Measurements from ENCODE around the gene SEPTIN12. TPM values are rescaled to one million over a fixed set of nuclear protein-coding genes. Genes with fewer than 3 reads are reported as not detected.

SEPTIN12 gene
- polyA plus RNA-seq, 3 donors = 0.32 to 6.1 TPM; not detected in 1

- DNase-seq (ENCODE audit: extremely low read depth in 1 of 11, low read depth in 9 of 11, low spot score in 4 of 11) = no peak
These were observed 22.4 kb downstream of the SEPTIN12 start for GRCh38 chr16:4765511-4766474.

DNA sequence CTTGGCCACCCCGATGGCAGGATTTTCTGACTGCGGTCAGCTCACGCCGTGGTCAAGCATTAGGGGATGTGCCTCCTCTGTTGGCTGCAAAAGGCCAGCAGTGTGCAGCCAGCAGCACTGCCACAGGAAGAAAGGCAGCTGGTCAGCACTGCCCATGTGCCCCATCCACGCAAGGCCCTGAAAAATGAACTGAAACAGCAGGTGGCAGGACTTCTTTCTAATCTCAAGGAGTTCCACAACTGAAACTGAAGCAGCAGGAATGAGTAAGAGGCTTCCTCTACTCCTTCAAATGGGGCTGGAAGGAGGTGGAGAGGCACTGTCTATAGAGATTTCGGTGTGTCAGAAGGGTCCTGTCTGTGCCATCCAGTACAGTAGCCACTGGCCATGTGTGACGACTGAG, 24.4 kb downstream of the SEPTIN12 start:
- no peak for DNase-seq (ENCODE audit: extremely low read depth in 1 of 11, low read depth in 9 of 11, low spot score in 4 of 11)

DNA sequence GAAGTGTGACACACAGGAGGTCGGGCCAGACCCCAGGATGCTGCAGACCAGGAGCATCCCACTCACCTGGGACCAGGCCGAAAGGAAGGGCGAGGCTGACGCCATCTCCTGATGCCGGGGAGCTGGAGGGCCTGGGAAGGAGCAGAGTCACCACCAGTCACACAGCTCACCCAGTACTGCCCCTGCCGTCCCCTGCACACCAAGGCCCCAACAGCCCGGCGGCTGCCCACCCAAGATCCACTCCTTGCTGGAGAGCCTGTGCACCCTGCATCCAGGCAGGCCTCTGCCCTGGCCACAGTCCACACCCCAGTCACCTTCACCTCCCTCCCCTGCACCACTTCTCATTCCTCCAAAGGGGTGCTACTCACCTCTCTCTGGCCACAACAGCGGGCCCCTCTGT, 25.9 kb downstream of the SEPTIN12 start:
- DNase-seq (ENCODE audit: extremely low read depth in 1 of 11, low read depth in 9 of 11, low spot score in 4 of 11) = no peak

GRCh38 chr16:4760221-4760910, 27.8 kb downstream of the SEPTIN12 start:
- DNase-seq (ENCODE audit: extremely low read depth in 1 of 11, low read depth in 9 of 11, low spot score in 4 of 11) = no peak

DNA sequence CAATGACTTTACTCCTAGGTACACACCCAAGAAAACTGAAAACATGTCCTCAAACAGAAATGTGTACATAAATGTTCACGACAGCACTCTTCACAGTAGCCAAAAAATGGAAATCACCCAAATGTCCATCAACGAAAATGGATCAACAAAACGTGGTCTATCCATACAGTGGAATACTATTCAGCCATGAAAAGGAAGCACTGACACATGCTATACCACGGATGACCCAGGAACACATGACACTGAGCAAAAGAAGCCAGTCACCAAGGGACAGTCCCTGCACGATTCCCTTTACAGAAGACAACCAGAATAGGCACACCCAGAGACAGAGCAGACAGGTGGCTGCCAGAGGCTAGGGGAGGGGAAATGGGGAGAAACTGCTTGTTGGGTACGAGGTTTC, 32.5 kb downstream of the SEPTIN12 start:
- no peak for DNase-seq (ENCODE audit: extremely low read depth in 1 of 11, low read depth in 9 of 11, low spot score in 4 of 11)

- no peak for DNase-seq (ENCODE audit: extremely low read depth in 1 of 11, low read depth in 9 of 11, low spot score in 4 of 11)
These were observed 33.3 kb downstream of the SEPTIN12 start for GRCh38 chr16:4754865-4755264.

GRCh38 chr16:4753227-4753626, 34.9 kb downstream of the SEPTIN12 start:
- DNase-seq (ENCODE audit: extremely low read depth in 1 of 11, low read depth in 9 of 11, low spot score in 4 of 11) = no peak

GRCh38 chr16:4752351-4753100, 35.6 kb downstream of the SEPTIN12 start:
- no peak for DNase-seq (ENCODE audit: extremely low read depth in 1 of 11, low read depth in 9 of 11, low spot score in 4 of 11)

DNA sequence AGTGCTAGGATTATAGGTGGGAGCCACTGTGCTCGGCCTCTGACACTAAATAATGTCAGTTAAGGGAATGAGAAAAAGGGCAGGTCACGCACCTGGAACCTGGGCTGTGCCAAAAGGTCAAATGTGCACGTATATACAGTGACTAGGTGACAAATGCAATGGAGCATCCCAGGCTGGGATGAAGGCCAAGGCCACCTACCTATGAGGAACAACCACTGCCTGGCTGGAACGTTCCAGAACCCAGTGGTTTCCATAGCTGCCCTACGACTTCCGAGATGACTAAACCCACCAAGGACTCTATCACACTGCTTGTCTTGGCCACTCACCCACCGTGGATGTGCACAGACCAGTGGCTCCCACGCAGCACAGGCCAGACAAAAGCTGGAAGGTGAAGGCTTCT, 37.2 kb downstream of the SEPTIN12 start:
- no peak for DNase-seq (ENCODE audit: extremely low read depth in 1 of 11, low read depth in 9 of 11, low spot score in 4 of 11)

GRCh38 chr16:4749700-4750257, 38.4 kb downstream of the SEPTIN12 start:
- no peak for DNase-seq (ENCODE audit: extremely low read depth in 1 of 11, low read depth in 9 of 11, low spot score in 4 of 11)

GRCh38 chr16:4748682-4749411, 39.3 kb downstream of the SEPTIN12 start:
- DNase-seq (ENCODE audit: extremely low read depth in 1 of 11, low read depth in 9 of 11, low spot score in 4 of 11) = no peak

GRCh38 chr16:4747906-4748681, 40.1 kb downstream of the SEPTIN12 start:
- DNase-seq (ENCODE audit: extremely low read depth in 1 of 11, low read depth in 9 of 11, low spot score in 4 of 11) = no peak

DNA sequence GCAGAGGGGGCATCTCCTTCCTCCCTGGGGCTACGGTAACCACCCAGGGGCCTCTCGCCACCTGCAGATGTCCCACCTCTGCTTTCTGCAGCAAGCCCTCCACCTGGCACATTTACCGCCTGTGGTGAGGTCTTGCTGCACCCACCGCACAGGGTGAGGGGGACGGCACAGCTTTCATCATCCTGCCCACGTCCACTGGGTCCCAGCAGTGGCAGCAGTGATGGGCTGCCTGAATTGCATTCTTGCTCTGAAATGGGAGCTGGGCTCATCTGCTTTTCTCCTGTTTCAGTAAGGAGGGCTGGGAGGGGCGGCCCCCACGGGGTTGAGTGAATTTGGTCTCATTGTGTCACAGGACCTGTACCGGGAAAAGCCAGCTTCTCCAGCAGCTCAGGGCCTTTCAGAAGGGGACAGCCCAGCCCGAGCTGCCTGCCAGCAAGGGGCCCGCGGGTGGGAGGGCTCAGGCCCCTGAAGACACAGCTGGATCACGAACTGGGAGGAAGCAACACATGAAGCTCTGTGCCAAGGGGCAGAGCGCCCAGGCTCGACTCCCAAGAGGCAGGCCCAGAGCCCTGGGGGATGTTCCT, 41.1 kb downstream of the SEPTIN12 start:
- no peak for DNase-seq (ENCODE audit: extremely low read depth in 1 of 11, low read depth in 9 of 11, low spot score in 4 of 11)

- no peak for DNase-seq (ENCODE audit: extremely low read depth in 1 of 11, low read depth in 9 of 11, low spot score in 4 of 11)
These were observed 41.9 kb downstream of the SEPTIN12 start for GRCh38 chr16:4746215-4746614.

GRCh38 chr16:4745274-4745569, 42.9 kb downstream of the SEPTIN12 start:
- DNase-seq (ENCODE audit: extremely low read depth in 1 of 11, low read depth in 9 of 11, low spot score in 4 of 11) = no peak

DNA sequence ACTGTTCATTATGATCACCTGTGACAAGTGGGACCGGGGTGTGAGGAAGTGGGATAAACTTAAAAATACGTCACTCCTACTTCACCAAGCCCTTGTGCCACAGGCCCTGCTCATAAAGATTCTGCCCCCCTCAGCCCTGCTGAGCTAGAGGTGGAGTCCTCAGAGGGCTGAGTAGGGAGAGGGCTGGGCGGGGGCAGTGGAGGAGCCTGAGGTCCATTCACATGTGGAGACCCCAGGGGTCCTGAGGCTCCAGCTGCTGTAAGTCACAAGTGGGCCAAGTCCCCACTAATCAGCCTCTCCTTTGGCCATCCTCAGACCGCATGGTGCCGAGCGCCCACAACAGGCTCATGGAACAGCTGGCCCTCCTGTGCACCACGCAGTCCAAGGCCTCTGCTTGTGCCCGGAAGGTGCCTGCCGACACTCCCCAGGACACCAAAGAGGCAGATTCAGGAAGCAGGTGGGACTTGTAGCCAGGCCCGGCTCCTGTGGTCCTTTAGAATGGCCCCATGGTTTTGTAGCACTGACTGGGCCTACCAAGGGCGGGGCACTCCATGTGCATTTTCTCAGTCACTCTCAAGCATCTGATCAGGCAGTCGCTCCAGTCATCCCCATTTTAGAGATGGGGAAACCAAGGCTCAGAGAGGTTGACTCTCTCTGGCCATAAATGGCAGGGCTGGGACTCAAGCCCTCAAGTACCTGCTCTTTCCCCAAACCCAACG, 43.4 kb downstream of the SEPTIN12 start:
- no peak for DNase-seq (ENCODE audit: extremely low read depth in 1 of 11, low read depth in 9 of 11, low spot score in 4 of 11)

DNA sequence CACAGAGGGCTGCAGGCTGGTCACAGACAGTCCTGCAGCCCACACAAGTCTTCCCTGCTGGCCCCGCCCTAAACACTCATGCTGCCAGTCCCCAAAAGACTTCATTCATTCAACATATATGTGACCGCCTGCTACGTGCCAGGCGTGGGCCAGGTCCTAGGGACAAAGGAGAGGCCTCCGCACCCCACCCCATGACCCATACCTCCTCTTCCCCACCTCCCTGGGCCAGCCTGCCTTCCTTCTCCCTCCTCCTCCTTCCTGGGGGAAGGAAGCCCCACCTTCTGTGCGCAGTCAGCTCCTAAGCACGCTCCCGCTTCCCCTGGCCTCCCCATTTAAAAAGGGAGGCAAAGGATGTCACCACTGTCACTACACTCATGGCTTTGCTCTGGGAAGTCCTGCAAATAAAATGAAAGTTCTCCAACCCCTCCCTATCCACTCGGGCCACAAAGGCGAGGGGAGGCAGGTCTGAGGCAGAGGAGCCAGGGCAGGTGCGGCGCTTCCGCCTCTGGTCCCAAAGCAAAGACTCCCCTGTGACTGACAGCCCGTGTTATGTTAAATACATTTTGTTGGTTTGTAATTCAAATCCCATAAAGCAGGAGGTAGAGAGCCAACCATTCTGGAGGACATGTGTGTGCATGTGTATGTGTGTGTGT, 44.8 kb downstream of the SEPTIN12 start:
- no peak for DNase-seq (ENCODE audit: extremely low read depth in 1 of 11, low read depth in 9 of 11, low spot score in 4 of 11)
